Testis (tissue), 2 donors: ENCODE results near the gene PCNX4.
"Not testable (repeated sequence)": the region's sequence is repeated elsewhere in the genome, so short reads cannot be mapped to it uniquely, and the experiment has no call there.

Experiments
- CTCF ChIP-seq, 3 experiments: fragments of 450-650 bp in 2 of 3; fragments of 200-600 bp in 1 of 3; sonication (generic) in 1 of 3; IDR thresholded peaks; one replicate each; pipeline ENCODE4 v1.5.1; 2016 to 2019; ENCODE audit warnings: antibody characterized with exemption in 3 of 3, mild to moderate bottlenecking in 2 of 3, moderate library complexity in 1 of 3
- POLR2A ChIP-seq: fragments of 450-650 bp; IDR thresholded peaks from one replicate; pipeline ENCODE4 v1.6.1; 2017; ENCODE audit warnings: antibody characterized with exemption, mild to moderate bottlenecking, moderate library complexity

- not testable (repeated sequence) for TF ChIP-seq CTCF (IDR thresholded peaks at IDR 0.05); POLR2A
These were observed 8.1 kb downstream of the PCNX4 start for GRCh38 chr14:60099855-60100254.
